Endothelial cell of umbilical vein (primary cell): Measurements from ENCODE around the gene ADCY7.

Experiments
- JUN ChIP-seq: IDR thresholded peaks from 2 replicates; pipeline ENCODE4 v1.6.1; 2011; ENCODE audit warnings: borderline replicate concordance, low read depth; ENCODE audit not compliant: insufficient read length, insufficient read depth
- TF ChIP-seq, protein P1 (sequence below): IDR thresholded peaks from 2 replicates; pipeline ENCODE4 v1.6.1; 2011; ENCODE audit not compliant: insufficient read depth, insufficient read length

DNA sequence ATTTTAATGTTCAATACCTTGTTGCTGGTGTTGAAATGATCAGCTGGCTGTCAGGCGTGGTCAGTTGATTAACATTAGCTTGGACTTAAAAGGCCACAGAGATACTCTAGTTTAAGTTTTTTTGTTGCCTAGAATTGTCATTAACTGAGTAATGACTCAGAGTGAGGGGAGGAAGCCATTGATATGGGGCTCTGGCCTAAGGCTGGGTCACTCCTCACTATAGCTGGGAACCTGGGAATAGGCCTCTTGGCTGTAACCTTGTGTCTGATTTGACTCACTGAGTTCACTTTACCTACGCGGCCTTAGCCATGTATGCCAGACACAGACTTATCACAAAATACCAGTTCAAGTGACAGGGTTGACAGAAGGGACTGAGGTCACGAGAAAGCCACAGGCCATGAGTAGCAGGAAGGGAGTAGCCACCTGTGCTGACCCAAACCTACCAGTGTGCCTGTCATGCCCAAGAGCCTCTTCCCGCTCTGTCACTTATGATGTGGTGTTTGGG is 37.9 kb upstream of the ADCY7 start:
- no peak for TF ChIP-seq JUN
- TF ChIP-seq, protein P1, sequence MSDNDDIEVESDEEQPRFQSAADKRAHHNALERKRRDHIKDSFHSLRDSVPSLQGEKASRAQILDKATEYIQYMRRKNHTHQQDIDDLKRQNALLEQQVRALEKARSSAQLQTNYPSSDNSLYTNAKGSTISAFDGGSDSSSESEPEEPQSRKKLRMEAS, result no peak
